ENCODE data around the gene TRAF1. TPM values are rescaled to one million over a fixed set of nuclear protein-coding genes. Genes with fewer than 3 reads are reported as not detected.

TRAF1 gene
- total and polyA plus RNA-seq, 2 of the 13 experiments (the other 11 are each of a cell fraction or from before 2014, with no cell fraction given) = 0.44 to 1.0 TPM

DNA sequence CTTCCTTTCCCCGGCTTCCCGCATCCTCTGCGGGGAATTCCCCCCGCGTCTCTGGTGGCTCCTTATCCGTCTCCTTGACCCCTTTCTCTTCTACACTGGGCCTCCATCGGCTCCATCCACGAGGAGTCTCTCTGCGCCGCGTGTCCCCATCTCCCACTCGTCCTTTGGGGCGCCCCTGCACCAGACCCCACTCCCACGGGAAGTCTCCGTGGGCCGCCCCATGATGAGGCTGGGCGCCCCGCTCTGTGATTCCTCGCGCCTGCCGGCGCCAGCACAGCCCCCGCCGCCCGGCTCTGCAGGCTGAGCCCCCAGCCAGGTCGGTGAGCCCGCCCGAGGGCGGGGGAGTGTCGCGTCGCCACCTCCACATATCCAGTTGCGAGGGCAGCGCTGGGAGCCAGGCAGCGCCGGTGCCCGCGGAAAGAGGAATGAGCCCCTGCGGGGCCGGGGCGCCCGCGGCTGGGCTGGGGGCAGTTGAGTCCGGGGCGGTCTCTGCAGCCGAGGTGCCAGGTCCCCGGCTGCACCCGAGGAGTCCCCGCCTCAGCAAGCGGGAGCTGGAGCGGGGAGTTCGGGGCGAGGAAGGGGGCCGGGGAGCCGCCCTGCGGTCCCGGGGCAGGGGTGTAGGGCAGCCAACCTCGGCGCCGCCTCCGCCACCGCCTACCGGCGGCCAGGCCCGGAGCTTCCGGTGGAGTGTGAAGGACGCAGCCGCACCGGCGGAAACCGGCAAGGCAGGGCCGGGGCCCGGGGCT lies 2.1 kb upstream of the TRAF1 start (continued):
- TF ChIP-seq, protein P1, sequence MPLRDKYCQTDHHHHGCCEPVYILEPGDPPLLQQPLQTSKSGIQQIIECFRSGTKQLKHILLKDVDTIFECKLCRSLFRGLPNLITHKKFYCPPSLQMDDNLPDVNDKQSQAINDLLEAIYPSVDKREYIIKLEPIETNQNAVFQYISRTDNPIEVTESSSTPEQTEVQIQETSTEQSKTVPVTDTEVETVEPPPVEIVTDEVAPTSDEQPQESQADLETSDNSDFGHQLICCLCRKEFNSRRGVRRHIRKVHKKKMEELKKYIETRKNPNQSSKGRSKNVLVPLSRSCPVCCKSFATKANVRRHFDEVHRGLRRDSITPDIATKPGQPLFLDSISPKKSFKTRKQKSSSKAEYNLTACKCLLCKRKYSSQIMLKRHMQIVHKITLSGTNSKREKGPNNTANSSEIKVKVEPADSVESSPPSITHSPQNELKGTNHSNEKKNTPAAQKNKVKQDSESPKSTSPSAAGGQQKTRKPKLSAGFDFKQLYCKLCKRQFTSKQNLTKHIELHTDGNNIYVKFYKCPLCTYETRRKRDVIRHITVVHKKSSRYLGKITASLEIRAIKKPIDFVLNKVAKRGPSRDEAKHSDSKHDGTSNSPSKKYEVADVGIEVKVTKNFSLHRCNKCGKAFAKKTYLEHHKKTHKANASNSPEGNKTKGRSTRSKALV (CRISPR knock-in tag; IDR thresholded peaks at IDR 0.05) = peak; percentile 63; the same call in 1 of the 2 replicates
- TF ChIP-seq ESRRA (CRISPR knock-in tag; IDR thresholded peaks at IDR 0.05; ENCODE audit: low read depth) = no peak
- no peak; the same call in 1 of the 2 replicates for TF ChIP-seq ZNF367 (CRISPR knock-in tag; IDR thresholded peaks at IDR 0.05; ENCODE audit: borderline replicate concordance)
- TF ChIP-seq SP140L (CRISPR knock-in tag; IDR thresholded peaks at IDR 0.05; ENCODE audit: borderline replicate concordance) = no peak
- TF ChIP-seq ZNF781 (CRISPR knock-in tag; IDR thresholded peaks at IDR 0.05; ENCODE audit: borderline replicate concordance, not compliant biosample characterization) = no peak
- TF ChIP-seq, protein P2, sequence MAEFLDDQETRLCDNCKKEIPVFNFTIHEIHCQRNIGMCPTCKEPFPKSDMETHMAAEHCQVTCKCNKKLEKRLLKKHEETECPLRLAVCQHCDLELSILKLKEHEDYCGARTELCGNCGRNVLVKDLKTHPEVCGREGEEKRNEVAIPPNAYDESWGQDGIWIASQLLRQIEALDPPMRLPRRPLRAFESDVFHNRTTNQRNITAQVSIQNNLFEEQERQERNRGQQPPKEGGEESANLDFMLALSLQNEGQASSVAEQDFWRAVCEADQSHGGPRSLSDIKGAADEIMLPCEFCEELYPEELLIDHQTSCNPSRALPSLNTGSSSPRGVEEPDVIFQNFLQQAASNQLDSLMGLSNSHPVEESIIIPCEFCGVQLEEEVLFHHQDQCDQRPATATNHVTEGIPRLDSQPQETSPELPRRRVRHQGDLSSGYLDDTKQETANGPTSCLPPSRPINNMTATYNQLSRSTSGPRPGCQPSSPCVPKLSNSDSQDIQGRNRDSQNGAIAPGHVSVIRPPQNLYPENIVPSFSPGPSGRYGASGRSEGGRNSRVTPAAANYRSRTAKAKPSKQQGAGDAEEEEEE (CRISPR knock-in tag; IDR thresholded peaks at IDR 0.05; ENCODE audit: borderline replicate concordance) = no peak
- TF ChIP-seq DPF2 (CRISPR knock-in tag; IDR thresholded peaks at IDR 0.05; ENCODE audit: borderline replicate concordance, low read depth) = no peak
- TF ChIP-seq, protein P3, sequence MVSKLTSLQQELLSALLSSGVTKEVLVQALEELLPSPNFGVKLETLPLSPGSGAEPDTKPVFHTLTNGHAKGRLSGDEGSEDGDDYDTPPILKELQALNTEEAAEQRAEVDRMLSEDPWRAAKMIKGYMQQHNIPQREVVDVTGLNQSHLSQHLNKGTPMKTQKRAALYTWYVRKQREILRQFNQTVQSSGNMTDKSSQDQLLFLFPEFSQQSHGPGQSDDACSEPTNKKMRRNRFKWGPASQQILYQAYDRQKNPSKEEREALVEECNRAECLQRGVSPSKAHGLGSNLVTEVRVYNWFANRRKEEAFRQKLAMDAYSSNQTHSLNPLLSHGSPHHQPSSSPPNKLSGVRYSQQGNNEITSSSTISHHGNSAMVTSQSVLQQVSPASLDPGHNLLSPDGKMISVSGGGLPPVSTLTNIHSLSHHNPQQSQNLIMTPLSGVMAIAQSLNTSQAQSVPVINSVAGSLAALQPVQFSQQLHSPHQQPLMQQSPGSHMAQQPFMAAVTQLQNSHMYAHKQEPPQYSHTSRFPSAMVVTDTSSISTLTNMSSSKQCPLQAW (CRISPR knock-in tag; IDR thresholded peaks at IDR 0.05) = peak; percentile 51; the same call in 1 of the 2 replicates
- no peak for TF ChIP-seq ZNF251 (CRISPR knock-in tag; IDR thresholded peaks at IDR 0.05)
- no peak for TF ChIP-seq FOXP1 (IDR thresholded peaks at IDR 0.05)
- TF ChIP-seq FOXP1 (CRISPR knock-in tag; IDR thresholded peaks at IDR 0.05) = no peak
- TF ChIP-seq, protein P4, sequence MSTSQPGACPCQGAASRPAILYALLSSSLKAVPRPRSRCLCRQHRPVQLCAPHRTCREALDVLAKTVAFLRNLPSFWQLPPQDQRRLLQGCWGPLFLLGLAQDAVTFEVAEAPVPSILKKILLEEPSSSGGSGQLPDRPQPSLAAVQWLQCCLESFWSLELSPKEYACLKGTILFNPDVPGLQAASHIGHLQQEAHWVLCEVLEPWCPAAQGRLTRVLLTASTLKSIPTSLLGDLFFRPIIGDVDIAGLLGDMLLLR (CRISPR knock-in tag; IDR thresholded peaks at IDR 0.05) = no peak
- TF ChIP-seq SMAD1 (CRISPR knock-in tag; IDR thresholded peaks at IDR 0.05; ENCODE audit: borderline replicate concordance, low read depth) = 0 out of 2 replicates have a peak, but pooled peaks have one; percentile 26
- TF ChIP-seq KDM3A (CRISPR knock-in tag; IDR thresholded peaks at IDR 0.05; ENCODE audit: low read depth) = 0 out of 2 replicates have a peak, but pooled peaks have one; percentile 48
- no peak for TF ChIP-seq CENPX (CRISPR knock-in tag; IDR thresholded peaks at IDR 0.05)
- TF ChIP-seq, protein P5, sequence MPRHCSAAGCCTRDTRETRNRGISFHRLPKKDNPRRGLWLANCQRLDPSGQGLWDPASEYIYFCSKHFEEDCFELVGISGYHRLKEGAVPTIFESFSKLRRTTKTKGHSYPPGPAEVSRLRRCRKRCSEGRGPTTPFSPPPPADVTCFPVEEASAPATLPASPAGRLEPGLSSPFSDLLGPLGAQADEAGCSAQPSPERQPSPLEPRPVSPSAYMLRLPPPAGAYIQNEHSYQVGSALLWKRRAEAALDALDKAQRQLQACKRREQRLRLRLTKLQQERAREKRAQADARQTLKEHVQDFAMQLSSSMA (CRISPR knock-in tag; IDR thresholded peaks at IDR 0.05) = no peak
- TF ChIP-seq ZNF678 (CRISPR knock-in tag; IDR thresholded peaks at IDR 0.05) = no peak

Measured in HepG2 (cell line).